ENCODE results near the gene CNIH3.

DNA sequence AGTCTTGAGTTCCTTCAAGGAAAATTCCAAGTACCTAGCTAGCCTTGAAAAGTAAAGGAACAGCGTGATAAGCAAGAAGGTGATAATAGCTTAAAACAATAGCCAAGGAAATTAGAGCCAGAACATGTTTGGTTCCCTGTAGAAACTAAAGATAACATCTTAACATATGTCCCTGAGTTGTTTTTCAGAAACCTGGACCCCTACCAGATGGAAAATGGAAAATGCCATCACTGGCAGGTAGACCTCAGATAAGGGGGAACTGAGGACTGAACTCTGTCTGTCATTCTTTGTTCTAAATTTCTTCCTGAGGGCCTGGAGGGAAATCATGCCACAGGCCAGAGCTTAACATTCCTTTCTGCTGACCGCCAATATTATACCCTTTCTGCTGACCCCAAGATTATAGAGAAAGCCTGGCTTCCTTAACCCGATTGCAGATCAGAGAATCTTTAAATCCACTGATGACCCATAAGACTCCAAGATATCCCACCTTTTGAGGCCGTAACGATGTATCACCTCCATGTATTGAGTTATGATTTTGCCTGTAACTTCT, 23.4 kb downstream of the CNIH3 start:
- TF ChIP-seq, protein P1, sequence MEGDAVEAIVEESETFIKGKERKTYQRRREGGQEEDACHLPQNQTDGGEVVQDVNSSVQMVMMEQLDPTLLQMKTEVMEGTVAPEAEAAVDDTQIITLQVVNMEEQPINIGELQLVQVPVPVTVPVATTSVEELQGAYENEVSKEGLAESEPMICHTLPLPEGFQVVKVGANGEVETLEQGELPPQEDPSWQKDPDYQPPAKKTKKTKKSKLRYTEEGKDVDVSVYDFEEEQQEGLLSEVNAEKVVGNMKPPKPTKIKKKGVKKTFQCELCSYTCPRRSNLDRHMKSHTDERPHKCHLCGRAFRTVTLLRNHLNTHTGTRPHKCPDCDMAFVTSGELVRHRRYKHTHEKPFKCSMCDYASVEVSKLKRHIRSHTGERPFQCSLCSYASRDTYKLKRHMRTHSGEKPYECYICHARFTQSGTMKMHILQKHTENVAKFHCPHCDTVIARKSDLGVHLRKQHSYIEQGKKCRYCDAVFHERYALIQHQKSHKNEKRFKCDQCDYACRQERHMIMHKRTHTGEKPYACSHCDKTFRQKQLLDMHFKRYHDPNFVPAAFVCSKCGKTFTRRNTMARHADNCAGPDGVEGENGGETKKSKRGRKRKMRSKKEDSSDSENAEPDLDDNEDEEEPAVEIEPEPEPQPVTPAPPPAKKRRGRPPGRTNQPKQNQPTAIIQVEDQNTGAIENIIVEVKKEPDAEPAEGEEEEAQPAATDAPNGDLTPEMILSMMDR (IDR thresholded peaks at IDR 0.05; ENCODE audit: low read depth, low read length), result no peak
- no peak for TF ChIP-seq POLR2A (IDR thresholded peaks at IDR 0.05; ENCODE audit: extremely low read depth, insufficient read length)
- TF ChIP-seq, protein P2, sequence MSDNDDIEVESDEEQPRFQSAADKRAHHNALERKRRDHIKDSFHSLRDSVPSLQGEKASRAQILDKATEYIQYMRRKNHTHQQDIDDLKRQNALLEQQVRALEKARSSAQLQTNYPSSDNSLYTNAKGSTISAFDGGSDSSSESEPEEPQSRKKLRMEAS (IDR thresholded peaks at IDR 0.05; ENCODE audit: low read depth, low read length), result no peak
